Putamen (tissue), 1 donor: ENCODE data around the gene CDC42EP3.

Experiments used
- DNase-seq: peaks from one replicate; pipeline ENCODE4 v3.0.0-alpha.2; 2016; ENCODE audit warnings: low spot score

CDC42EP3 gene

DNA sequence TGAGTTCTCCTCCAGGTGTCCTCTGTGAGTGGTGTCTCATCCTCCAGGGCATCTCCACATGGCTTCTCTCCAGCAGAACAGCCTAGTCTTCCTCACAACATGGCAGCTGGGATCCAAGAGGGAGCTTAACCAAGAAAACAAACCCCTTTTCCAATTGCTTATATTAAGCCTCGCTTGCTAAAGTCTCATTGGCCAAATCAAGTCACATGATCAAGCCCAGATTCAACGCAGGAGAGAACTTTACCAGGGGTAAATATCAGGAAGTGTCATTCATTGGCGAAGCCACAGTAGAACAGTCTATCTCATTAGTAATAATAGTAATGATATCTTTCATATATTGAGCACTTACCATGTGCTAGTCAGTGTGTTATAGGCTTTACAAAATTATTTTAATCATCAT, 53.1 kb downstream of the CDC42EP3 start:
- DNase-seq: no peak

DNA sequence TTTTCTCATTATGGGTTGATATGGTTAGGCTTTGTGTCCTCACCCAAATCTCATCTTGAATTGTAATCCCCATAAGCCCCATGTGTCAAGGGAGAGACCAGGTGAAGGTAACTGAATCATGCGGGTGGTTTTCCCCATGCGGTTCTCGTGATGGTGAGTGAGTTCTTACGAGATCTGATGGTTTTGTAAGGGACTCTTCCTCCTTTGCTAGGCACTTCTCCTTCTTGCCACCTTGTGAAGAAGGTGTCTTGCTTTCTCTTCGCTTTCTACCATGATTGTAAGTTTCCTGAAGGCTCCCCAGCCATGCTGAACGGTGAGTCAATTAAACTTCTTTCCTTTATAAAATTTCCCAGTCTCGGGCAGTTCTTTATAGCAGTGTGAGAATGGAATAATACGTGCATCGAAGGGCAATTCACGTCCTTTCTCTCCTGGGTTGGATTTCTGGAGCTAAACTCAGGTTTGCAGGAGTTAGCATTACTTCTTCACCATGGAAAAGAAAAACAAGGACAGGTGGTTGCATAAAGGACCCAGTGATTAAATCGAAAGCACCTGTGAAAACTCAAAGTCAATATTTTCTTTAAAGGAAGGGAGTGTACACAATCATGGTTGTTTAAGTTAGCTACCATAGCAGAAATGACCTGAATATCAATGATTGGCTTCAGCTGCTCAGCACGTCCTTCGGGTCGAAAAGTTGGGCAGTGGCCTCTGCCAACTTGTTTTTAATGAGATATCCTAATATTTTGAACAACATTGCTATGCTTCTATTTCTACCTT, 54.1 kb downstream of the CDC42EP3 start:
- no peak for DNase-seq

DNA sequence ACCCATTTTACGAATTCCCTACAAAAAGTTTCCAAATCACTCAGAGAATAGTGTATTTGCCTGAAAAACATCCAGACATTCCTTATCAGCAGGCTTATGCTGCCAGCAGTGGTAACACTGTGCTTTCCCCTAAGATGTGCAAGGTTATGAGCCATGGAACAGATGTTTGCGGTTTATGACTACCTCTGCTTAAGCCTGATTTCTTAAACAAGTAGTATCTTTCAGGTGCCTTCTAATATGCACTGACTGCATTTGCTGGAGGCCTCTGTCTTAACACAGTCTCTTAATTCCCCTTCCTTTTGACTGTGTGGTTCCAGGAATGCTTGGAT, 54.8 kb downstream of the CDC42EP3 start:
- DNase-seq: no peak

DNA sequence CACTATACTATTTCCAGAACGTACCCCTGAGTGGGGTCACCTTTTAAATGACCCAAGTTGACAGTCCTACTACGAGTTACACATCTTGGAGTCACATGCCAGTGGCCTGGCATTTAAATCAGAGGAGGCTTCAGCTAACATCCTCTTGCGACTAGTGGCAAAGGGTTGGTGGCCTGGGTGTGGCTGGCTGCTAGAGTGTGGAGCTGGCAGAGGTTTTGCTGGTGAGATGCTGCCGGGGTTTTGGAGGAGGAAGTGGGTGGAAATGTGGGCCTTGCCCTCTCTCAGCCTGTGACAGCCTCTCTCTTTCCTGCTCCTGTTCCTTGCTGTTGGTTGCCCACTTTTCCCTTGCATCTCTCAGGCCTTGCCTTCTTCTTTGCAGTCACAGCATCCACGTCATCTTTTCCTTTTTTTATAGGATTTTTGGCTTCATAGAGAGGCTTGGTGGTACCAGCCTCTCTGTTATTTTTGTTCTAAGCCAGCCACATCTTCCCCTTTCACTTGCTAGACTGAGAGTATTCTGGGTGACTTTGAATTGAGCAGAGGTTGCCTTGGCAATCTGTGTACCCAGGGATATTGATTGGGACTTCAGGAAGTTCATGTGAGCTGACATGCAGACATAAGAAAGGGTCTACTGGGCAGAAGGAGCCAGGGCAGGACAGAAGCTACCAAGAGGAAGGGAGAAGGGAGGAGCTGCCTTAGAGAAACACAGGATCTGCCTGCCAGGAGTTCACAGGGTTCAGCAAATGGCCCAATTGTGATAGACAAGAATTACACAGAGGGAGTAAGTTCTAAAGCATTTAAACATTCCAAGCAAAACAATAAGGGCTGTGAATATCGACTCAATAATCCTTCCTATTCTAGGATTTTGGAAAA, 55.4 kb downstream of the CDC42EP3 start:
- no peak for DNase-seq

DNA sequence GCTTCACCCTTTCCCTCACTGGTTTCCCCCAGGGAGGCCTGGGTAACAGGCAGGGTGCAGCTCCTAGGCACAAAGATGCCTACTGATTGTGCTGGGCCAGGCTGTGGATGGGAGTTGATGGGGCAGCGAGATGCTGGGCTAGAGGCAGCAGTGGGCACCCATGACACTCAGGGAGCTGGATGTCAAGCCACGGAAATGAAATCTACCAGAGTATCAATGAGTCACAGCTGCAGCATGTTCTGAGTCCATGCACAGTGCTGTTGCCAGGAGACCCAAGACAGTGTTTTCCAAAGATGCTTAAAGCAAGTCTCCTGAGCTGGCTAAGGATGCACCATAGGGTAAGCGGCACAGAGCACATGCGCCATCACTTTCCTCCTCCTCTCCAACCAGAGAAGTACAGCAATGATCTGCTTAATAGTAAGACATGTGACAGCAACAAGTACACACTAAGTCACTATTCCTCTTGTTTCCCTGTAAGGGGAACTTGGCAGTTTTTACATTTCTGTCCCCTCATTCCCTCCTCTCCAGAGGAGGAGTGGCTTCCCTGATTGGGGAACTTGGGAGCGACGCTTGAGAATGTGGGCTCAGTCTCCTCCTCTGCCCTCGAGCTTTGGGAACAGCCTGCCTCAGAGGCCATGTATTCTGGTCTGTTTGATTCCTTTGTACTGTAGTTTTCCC, 57.2 kb downstream of the CDC42EP3 start:
- DNase-seq: no peak

DNA sequence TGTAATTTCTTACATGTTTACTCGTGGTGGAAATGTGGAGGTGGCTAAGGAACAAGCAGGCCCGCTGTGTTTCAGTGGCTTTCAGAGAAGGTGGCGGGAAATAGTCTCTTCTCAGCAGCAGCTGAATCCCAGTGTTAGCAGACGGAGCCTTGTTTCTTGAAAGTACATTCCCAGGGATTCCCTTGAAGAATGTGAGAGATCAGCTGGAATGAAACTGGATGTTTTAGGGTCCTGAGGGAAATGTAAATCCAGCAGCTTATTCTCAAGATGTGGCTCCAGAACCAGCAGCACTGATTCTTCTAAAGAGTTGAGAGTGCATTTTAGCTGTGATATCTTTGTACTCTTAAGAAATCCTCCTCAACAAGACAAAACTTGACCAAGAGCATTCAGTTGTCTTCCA, 59.1 kb downstream of the CDC42EP3 start:
- DNase-seq: no peak

DNA sequence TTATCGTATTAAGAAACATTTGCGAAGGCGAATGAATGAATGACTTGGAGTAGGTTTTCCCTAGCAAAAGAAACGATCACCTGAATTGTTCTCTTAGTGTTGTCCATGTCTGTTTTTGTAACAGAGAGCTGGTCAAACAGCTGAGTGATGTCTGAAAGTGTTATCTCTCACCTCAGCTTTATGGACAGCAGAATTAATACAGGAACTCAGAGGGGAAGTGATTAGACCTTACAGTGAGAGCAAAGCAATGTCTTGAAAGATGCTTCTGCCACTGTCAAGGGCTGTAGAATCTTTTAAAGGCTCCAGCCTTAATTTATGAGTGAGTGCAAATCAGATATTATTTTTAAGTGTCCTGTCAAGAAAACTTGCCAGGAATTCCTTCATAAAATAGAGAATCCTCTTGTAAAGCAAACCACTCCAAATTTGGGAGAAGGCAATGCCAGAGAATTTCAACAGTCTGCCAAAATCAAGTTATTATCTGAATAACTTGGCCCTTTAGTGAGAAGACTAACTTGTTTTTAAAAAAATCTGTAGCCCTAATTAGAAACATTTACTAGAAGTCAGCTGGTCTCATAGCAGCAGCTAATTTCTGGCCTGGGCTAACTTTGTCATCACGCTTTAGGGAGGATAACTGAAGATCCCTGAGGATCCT, 60.7 kb downstream of the CDC42EP3 start:
- DNase-seq: no peak

DNA sequence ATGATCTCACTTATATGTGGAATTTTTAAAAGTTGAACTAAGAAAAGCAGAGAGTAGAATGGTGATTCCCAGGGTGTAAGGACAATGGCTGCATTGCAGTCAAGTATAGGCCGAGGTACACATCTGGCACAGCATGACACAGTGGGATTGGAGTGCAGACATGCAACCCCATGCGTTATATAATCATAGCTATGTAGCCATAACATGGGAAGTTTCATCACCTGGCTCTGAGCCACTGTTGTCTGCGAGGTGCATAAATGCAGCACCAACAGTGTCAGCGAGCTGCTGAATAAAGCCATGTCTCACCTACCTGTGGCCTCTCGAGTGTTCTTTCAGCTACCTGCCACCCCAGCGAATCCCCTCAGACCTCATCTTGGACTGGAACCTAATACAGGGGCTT, 61.7 kb downstream of the CDC42EP3 start:
- DNase-seq: no peak

DNA sequence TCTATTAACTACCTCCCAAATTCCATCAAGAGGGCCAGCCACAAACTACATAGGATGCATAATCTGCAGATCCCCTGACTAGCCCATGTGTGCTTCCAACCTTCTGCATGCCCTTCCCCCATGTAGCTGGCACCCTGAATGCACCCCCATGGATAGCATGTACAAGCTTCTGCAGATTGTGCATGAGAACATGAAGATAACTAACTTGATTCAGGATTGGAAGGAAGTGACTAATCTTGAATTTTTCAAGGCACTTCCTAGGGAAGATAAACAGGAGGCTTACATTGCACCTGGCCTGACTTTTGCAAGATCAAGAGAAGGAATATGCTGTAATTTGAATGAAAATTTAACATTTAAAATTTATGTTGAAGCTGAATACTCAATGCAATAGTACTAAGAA, 66.7 kb downstream of the CDC42EP3 start:
- no peak for DNase-seq

DNA sequence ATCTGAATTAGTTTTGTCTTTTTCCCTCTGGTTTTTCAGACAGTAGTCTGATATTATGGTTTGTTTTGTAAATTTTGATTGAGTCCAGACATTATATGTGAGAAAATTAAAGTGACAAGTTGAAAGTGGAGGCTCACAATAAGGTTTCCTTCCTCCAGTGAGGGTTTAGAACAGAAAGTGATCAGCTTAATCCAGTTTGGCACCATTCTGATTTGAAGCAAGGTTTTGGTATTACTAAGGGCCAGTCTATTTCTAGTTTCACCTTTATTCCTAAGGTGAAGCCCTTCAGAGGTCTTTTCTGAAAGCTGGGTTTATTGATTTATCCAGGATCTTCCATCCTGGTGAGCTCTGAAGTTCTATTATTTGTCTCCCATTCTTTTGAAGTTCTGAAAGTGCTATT, 68.7 kb downstream of the CDC42EP3 start:
- DNase-seq: no peak

DNA sequence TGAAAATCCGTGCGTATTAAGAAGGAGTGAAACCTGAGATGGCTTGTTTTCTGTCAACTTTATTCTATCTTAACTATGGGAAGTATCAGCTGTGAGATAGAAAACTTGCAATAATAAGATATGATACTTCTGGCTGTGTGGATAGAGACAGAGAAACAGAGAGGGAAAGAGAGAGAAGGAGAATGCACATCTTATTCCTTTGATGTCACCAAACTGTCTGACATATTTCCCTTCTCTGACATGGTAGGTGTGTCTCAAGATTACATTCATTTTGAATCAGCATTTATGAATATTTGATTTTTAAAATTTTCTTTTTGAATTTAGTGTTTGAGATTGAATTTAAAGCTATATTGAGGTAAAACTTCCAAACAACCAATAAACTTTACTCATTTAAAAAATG, 69.4 kb downstream of the CDC42EP3 start:
- no peak for DNase-seq

DNA sequence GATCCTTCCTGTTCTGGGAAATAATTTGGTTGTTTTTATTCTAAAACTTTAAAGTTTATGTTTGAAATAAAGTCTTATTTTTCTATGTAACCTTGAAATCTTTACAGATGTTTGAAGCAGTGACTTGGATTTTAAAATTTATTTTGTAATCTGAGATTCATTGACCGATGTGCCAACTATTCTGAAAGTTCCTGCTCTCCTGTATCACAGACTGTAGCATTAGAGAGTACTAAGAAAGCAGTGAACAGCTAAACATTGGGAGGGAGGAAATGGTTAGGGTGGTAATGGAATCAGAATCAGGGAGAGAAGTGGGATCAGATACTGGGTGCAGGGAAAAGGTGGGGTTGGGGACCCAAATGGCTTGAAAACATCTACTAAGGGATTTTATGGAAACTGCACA, 69.9 kb downstream of the CDC42EP3 start:
- DNase-seq: no peak

DNA sequence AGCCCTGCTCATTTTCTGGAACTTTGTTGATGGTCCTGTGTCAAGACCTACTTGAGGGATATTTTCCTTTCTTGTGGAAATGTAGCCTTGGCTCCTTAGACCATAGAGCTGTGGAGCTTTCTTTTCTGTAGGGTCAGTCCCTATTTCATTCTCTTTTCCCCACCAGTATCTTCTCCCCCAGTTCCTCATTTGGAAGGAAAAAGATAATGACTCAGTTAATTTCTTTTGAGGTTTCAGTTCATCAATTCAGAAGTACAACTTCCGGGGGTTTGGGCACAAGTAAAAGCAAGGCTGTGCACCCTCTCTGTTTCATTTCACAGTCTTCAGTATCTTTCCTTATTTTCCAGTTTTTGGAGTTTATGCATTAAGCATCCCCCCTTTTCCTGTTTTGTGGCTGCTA, 70.7 kb downstream of the CDC42EP3 start:
- no peak for DNase-seq

DNA sequence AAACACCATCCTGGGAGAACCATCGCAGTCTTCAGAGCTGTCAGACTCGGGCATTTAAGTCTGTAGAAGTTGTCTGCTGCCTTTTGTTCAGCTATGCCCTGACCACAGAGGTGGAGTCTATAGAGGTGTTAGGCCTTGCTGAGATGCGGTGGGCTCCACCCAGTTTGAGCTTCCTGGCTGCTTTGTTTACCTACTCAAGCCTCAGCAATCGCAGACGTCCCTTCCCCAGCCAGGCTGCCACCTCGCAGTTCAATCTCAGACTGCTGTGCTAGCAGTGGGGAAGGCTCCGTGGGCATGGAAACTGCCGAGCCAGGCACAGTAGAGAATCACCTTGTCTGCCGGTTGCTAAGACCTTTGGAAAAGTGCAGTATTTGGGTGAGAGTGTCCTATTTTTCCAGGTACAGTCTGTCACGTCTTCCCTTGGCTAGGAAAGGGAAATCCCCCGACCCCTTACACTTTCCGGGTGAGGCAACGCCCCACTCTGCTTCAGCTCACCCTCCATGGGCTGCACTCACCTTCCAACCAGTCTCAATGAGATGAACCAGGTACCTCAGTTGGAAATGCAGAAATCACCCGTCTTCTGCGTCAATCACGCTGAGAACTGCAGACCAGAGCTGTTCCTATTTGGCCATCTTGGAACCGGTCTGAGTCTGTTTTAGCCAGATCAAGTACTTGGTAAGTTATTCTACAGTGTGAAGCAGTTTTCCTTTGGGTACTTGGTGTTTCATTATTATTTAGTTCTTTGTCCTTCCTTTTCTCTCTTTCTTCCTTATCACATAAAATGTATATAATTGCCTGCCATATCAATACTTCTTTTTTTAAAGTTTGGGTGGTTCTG, 71.5 kb downstream of the CDC42EP3 start:
- DNase-seq: no peak

DNA sequence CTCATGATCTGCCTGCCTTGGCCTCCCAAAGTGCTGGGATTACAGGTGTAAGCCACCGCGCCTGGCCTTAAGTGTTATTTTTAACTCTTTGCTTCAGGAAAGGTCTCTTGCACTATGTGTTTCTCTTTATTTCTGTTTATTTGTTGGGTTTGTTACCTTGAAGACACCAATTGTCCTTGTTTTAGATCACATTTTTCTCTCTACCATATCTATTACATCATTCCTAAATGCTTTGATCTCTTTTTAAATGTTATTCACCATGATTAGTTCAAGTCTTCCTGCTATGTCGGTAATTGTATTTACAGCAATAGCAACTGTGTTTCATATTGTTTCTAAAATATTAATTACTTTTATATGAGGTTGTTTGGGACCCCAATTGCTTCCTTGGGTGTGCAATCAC, 77.7 kb downstream of the CDC42EP3 start:
- no peak for DNase-seq

DNA sequence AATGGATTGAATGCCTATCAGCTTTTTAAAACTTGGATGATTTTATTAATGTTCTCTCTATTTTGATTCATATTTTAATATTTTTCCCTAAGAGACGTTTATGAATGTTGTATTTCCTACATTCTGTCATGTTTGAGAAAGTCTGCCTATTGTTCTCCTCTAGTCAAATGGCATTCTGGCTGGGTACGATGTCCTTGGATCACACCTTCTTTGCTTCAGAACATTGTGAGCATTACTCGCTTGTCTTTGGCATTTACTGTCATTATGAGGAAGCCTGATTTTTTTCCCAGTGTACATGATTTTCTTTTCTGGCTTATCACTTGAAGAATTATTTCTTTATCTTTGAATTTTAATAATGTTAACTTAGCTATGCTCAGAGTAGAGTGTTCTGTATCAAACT, 78.4 kb downstream of the CDC42EP3 start:
- no peak for DNase-seq
